ENCODE measurements around the gene NASP. TPM values are rescaled to one million over a fixed set of nuclear protein-coding genes. Genes with fewer than 3 reads are reported as not detected.

Gene NASP
- total and polyA plus RNA-seq, 2 donors (not counting 3 experiments of a cell fraction or from before 2014, with no cell fraction given): 101 to 149 TPM

- Histone ChIP-seq H2AFZ (ENCODE audit: low read depth, low read length) (no peak overlapping the region), H3K9me1 (replicated peaks; ENCODE audit: control insufficient read depth, extremely low read depth, insufficient read depth, low read length) (no peaks in the 10 kb centered on the region), H3K4me1 (ENCODE audit: control insufficient read depth, extremely low read depth, insufficient read depth, low read length) (no peaks in the 10 kb centered on the region), H4K20me1 (replicated peaks; ENCODE audit: control insufficient read depth, extremely low read depth, insufficient read depth, low read length) (no peaks in the 10 kb centered on the region), H3K27me3 (ENCODE audit: control insufficient read depth in 2 of 2, insufficient read depth in 2 of 2, low read length in 2 of 2) (no peaks in the 10 kb centered on the region), H3K36me3 (ENCODE audit: control insufficient read depth in 2 of 2, extremely low read depth in 1 of 2, insufficient read depth in 2 of 2, low read length in 2 of 2) (peaks cover 0 to 3% of the 10 kb centered on the region in 2 experiments), H3K9me3 (replicated peaks; ENCODE audit: control insufficient read depth, insufficient read depth, low read length) (no peaks in the 10 kb centered on the region), H3K9ac (replicated peaks; ENCODE audit: extremely low read depth, insufficient read depth, low read length) (no peak overlapping the region), H3K27ac (ENCODE audit: insufficient read depth, low read depth, low read length) (no peak overlapping the region), H3K4me3 (replicated peaks in 1 of 3; ENCODE audit: insufficient read depth in 1 of 3, low read depth in 1 of 3, low read length in 3 of 3) (no peak overlapping the region), H3K79me2 (ENCODE audit: control insufficient read depth, insufficient read depth, low read length) (no peaks in the 10 kb centered on the region), H3K4me2 (ENCODE audit: insufficient read depth, low read length) (no peak overlapping the region)
- DNase-seq (ENCODE audit: low read depth, low spot score): no peak
- no peak for FAIRE-seq
- intact Hi-C loops (cut with micrococcal nuclease): no loop called here
- ChIA-PET CTCF (interaction anchor here (1.4 kb wide), 1 partner anchor 61 kb away, joined by 4 read pairs; no protein-coding TSS in a partner anchor), POLR2A (interaction anchor here (0.8 kb wide), 1 partner anchor 9 kb away, joined by 3 read pairs; the partner anchor contains the start of gene NASP)
- no TSS peak for BruUV-seq (replicated peaks)
- dilution Hi-C loops (cut with MboI; ENCODE audit: extremely low pct_ligation_motif_present, low sequenced_read_pairs): no loop called here
- TF ChIP-seq EZH2 (IDR thresholded peaks at IDR 0.05; ENCODE audit: borderline replicate concordance, low read depth, low read length, severe bottlenecking): no peak
- TF ChIP-seq MYC (IDR thresholded peaks at IDR 0.05; ENCODE audit: low read depth, low read length): no peak
- TF ChIP-seq CTCF (IDR thresholded peaks at IDR 0.05; ENCODE audit: extremely low read depth in 1 of 2, insufficient read depth in 1 of 2, low read depth in 1 of 2, low read length in 2 of 2): no peak
- no peak for TF ChIP-seq FOS (IDR thresholded peaks at IDR 0.05; ENCODE audit: borderline replicate concordance, insufficient read depth, low read length)
- no peak for TF ChIP-seq JUN (IDR thresholded peaks at IDR 0.05; ENCODE audit: borderline replicate concordance, insufficient read depth, insufficient read length, low read depth)
- no peak for TF ChIP-seq MAX (IDR thresholded peaks at IDR 0.05; ENCODE audit: insufficient read depth, insufficient read length)
- TF ChIP-seq GATA2 (IDR thresholded peaks at IDR 0.05; ENCODE audit: insufficient read depth, insufficient read length, low read depth, low read length): no peak
- no peak for TF ChIP-seq POLR2AphosphoS5 (IDR thresholded peaks at IDR 0.05; ENCODE audit: insufficient read depth, low read depth, low read length)
- TF ChIP-seq POLR2A (IDR thresholded peaks at IDR 0.05; ENCODE audit: low read depth, low read length): no peak
Measured at GRCh38 chr1:45574105-45574626, 9.7 kb upstream of the NASP start.

Data from endothelial cell of umbilical vein (primary cell).